HG02884 (cell line): ENCODE results near the gene ELMO1.

Source experiments
- ATAC-seq: cut with Tn5 transposase; IDR thresholded peaks from one replicate; pipeline ENCODE4 v1.9.1; 2021; ENCODE audit warnings: mild to moderate bottlenecking, moderate library complexity; ENCODE audit not compliant: unreplicated experiment

The ELMO1 gene

GRCh38 chr7:37376386-37376785 lies 72.3 kb downstream of the ELMO1 start:
- no peak for ATAC-seq

GRCh38 chr7:37372750-37373149 lies 75.9 kb downstream of the ELMO1 start:
- ATAC-seq = no peak

GRCh38 chr7:37371755-37372154 lies 76.9 kb downstream of the ELMO1 start:
- ATAC-seq = no peak

- no peak for ATAC-seq
Measured at GRCh38 chr7:37369906-37370305, 78.8 kb downstream of the ELMO1 start.

GRCh38 chr7:37368540-37368939 lies 80.1 kb downstream of the ELMO1 start:
- no peak for ATAC-seq

- ATAC-seq = no peak
Measured at GRCh38 chr7:37367010-37367409, 81.7 kb downstream of the ELMO1 start.

- ATAC-seq = no peak
Measured at GRCh38 chr7:37366445-37366844, 82.2 kb downstream of the ELMO1 start.

GRCh38 chr7:37365405-37365804 lies 83.3 kb downstream of the ELMO1 start:
- no peak for ATAC-seq

- no peak for ATAC-seq
Measured at GRCh38 chr7:37364856-37365255, 83.8 kb downstream of the ELMO1 start.

GRCh38 chr7:37363536-37364491 lies 84.8 kb downstream of the ELMO1 start:
- no peak for ATAC-seq

- ATAC-seq = no peak
Measured at GRCh38 chr7:37362802-37363201, 85.9 kb downstream of the ELMO1 start.

- ATAC-seq = no peak
Measured at GRCh38 chr7:37360484-37360883, 88.2 kb downstream of the ELMO1 start.

- ATAC-seq = no peak
Measured at GRCh38 chr7:37359662-37360444, 88.8 kb downstream of the ELMO1 start.

GRCh38 chr7:37359180-37359579 lies 89.5 kb downstream of the ELMO1 start:
- ATAC-seq = no peak

GRCh38 chr7:37357637-37357996 lies 91.0 kb downstream of the ELMO1 start:
- ATAC-seq = no peak

- no peak for ATAC-seq
Measured at GRCh38 chr7:37356911-37357636, 91.6 kb downstream of the ELMO1 start.

- ATAC-seq = peak; percentile 64
Measured at GRCh38 chr7:37354656-37355131, 94.0 kb downstream of the ELMO1 start.

- no peak for ATAC-seq
Measured at GRCh38 chr7:37353949-37354655, 94.6 kb downstream of the ELMO1 start.

GRCh38 chr7:37352974-37353948 lies 95.4 kb downstream of the ELMO1 start:
- ATAC-seq = peak; percentile 51
